Adipocyte (in vitro differentiated cells): Measurements from ENCODE around the gene SPG21.

Experiments used
- DNase-seq: peaks from one replicate; pipeline ENCODE4 v3.0.0-alpha.2; 2015; ENCODE audit warnings: low read depth
- H3K27me3 ChIP-seq: replicated peaks from 2 replicates; pipeline ENCODE4 v1.7.0; 2013; ENCODE audit warnings: mild to moderate bottlenecking, low read length, moderate library complexity; ENCODE audit not compliant: control insufficient read depth, insufficient read depth
- H3K36me3 ChIP-seq: 2 replicates; pipeline ENCODE4 v1.7.0; 2013; ENCODE audit warnings: low read length, mild to moderate bottlenecking, moderate library complexity; ENCODE audit not compliant: control insufficient read depth, insufficient read depth, severe bottlenecking
- H3K4me1 ChIP-seq: 2 replicates; pipeline ENCODE4 v1.7.0; 2013; ENCODE audit warnings: mild to moderate bottlenecking, low read length, moderate library complexity; ENCODE audit not compliant: control insufficient read depth, insufficient read depth
- H3K4me3 ChIP-seq: 2 replicates; pipeline ENCODE4 v1.7.0; 2013; ENCODE audit warnings: mild to moderate bottlenecking, low read length, moderate library complexity
- H3K9ac ChIP-seq: 2 replicates; pipeline ENCODE4 v1.7.0; 2013; ENCODE audit warnings: mild to moderate bottlenecking, low read length, moderate library complexity
- H3K9me3 ChIP-seq: 2 replicates; pipeline ENCODE4 v1.7.0; 2013; ENCODE audit warnings: mild to moderate bottlenecking, low read length, moderate library complexity; ENCODE audit not compliant: control insufficient read depth

Gene SPG21

GRCh38 chr15:64917211-64917610 lies 72.5 kb downstream of the SPG21 start:
- no peak overlapping the region for H3K4me3 ChIP-seq
- no peaks in the 10 kb centered on the region for H3K36me3 ChIP-seq
- no peaks in the 10 kb centered on the region for H3K27me3 ChIP-seq
- no peak overlapping the region for H3K9ac ChIP-seq
- H3K9me3 ChIP-seq, result no peaks in the 10 kb centered on the region
- no peak for DNase-seq
- peaks cover 5% of the 10 kb centered on the region for H3K4me1 ChIP-seq

GRCh38 chr15:64916365-64916764 lies 73.3 kb downstream of the SPG21 start:
- Histone ChIP-seq H3K27me3 (no peaks in the 10 kb centered on the region), H3K4me1 (peaks cover 4% of the 10 kb centered on the region), H3K36me3 (no peaks in the 10 kb centered on the region), H3K4me3 (no peak overlapping the region), H3K9ac (no peak overlapping the region), H3K9me3 (no peaks in the 10 kb centered on the region)
- no peak for DNase-seq

GRCh38 chr15:64915518-64916227 lies 74.0 kb downstream of the SPG21 start:
- H3K9me3 ChIP-seq, result no peaks in the 10 kb centered on the region
- no peak for DNase-seq
- H3K9ac ChIP-seq, result no peak overlapping the region
- H3K4me1 ChIP-seq, result peaks cover 7% of the 10 kb centered on the region
- H3K27me3 ChIP-seq, result no peaks in the 10 kb centered on the region
- no peaks in the 10 kb centered on the region for H3K36me3 ChIP-seq
- no peak overlapping the region for H3K4me3 ChIP-seq
